Activated naive CD4-positive, alpha-beta T cell treated with anti-CD3 and anti-CD28 coated beads, Interleukin-2, amount 50 U/mL, for 24 hours (primary cell): Measurements from ENCODE around the gene PLCB4.

ENCODE experiments used
- H3K27ac Mint-ChIP-seq: one replicate; pipeline ENCODE4 v1.8.0; 2021; ENCODE audit warnings: mild to moderate bottlenecking, mixed read lengths
- H3K27me3 Mint-ChIP-seq: one replicate; pipeline ENCODE4 v1.8.0; 2021; ENCODE audit warnings: mixed read lengths
- H3K36me3 Mint-ChIP-seq: one replicate; pipeline ENCODE4 v1.8.0; 2021; ENCODE audit warnings: mixed read lengths
- H3K4me1 Mint-ChIP-seq: one replicate; pipeline ENCODE4 v1.8.0; 2021; ENCODE audit warnings: mixed read lengths
- H3K4me3 Mint-ChIP-seq: one replicate; pipeline ENCODE4 v1.8.0; 2021; ENCODE audit warnings: mild to moderate bottlenecking, mixed read lengths
- H3K9me3 Mint-ChIP-seq: one replicate; pipeline ENCODE4 v1.8.0; 2021; ENCODE audit warnings: mixed read lengths

Gene PLCB4

GRCh38 chr20:9160331-9160730, 91.4 kb downstream of the PLCB4 start:
- Mint-ChIP-seq H3K36me3 (no peaks in the 10 kb centered on the region), H3K9me3 (peaks cover 9% of the 10 kb centered on the region), H3K4me3 (no peak overlapping the region), H3K4me1 (no peaks in the 10 kb centered on the region), H3K27me3 (no peaks in the 10 kb centered on the region), H3K27ac (no peak overlapping the region)

GRCh38 chr20:9160757-9161156, 91.9 kb downstream of the PLCB4 start:
- Mint-ChIP-seq H3K36me3 (no peaks in the 10 kb centered on the region), H3K27ac (no peak overlapping the region), H3K9me3 (peaks cover 5% of the 10 kb centered on the region), H3K4me1 (no peaks in the 10 kb centered on the region), H3K27me3 (no peaks in the 10 kb centered on the region), H3K4me3 (no peak overlapping the region)

- H3K4me1 Mint-ChIP-seq, result no peaks in the 10 kb centered on the region
- peaks cover 4% of the 10 kb centered on the region for H3K9me3 Mint-ChIP-seq
- H3K27me3 Mint-ChIP-seq, result no peaks in the 10 kb centered on the region
- no peak overlapping the region for H3K4me3 Mint-ChIP-seq
- no peak overlapping the region for H3K27ac Mint-ChIP-seq
- no peaks in the 10 kb centered on the region for H3K36me3 Mint-ChIP-seq
These were observed 92.4 kb downstream of the PLCB4 start for GRCh38 chr20:9161311-9161710.

DNA sequence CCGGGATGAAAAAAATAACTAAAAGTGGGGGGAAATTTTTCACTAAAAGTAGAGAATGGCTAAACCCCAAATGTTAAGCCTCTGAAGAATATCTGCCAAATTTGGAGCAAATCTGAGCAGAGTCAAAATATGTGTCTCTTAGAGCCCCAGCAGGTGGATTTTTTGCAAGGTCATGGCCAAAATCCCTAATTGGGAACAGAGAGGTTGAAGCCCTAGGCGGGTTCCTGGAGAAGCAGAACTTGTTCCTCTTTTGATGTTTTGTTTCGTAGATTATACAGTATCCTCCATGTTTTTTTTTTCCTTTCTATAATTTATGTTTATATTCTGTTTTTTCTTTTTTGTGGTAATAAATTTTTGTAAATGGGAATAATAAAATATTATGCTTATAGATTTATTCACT, 94.4 kb downstream of the PLCB4 start:
- Mint-ChIP-seq H3K4me3 (no peak overlapping the region), H3K9me3 (peaks cover 4% of the 10 kb centered on the region), H3K4me1 (no peaks in the 10 kb centered on the region), H3K36me3 (no peaks in the 10 kb centered on the region), H3K27ac (no peak overlapping the region), H3K27me3 (no peaks in the 10 kb centered on the region)

GRCh38 chr20:9163995-9164394, 95.1 kb downstream of the PLCB4 start:
- H3K36me3 Mint-ChIP-seq, result no peaks in the 10 kb centered on the region
- no peak overlapping the region for H3K4me3 Mint-ChIP-seq
- peaks cover 4% of the 10 kb centered on the region for H3K9me3 Mint-ChIP-seq
- H3K27ac Mint-ChIP-seq, result no peak overlapping the region
- no peaks in the 10 kb centered on the region for H3K27me3 Mint-ChIP-seq
- no peaks in the 10 kb centered on the region for H3K4me1 Mint-ChIP-seq

- H3K9me3 Mint-ChIP-seq, result peaks cover 9% of the 10 kb centered on the region
- no peaks in the 10 kb centered on the region for H3K36me3 Mint-ChIP-seq
- no peak overlapping the region for H3K27ac Mint-ChIP-seq
- H3K4me1 Mint-ChIP-seq, result no peaks in the 10 kb centered on the region
- no peak overlapping the region for H3K4me3 Mint-ChIP-seq
- H3K27me3 Mint-ChIP-seq, result no peaks in the 10 kb centered on the region
These were observed 96.4 kb downstream of the PLCB4 start for GRCh38 chr20:9165261-9165660.

DNA sequence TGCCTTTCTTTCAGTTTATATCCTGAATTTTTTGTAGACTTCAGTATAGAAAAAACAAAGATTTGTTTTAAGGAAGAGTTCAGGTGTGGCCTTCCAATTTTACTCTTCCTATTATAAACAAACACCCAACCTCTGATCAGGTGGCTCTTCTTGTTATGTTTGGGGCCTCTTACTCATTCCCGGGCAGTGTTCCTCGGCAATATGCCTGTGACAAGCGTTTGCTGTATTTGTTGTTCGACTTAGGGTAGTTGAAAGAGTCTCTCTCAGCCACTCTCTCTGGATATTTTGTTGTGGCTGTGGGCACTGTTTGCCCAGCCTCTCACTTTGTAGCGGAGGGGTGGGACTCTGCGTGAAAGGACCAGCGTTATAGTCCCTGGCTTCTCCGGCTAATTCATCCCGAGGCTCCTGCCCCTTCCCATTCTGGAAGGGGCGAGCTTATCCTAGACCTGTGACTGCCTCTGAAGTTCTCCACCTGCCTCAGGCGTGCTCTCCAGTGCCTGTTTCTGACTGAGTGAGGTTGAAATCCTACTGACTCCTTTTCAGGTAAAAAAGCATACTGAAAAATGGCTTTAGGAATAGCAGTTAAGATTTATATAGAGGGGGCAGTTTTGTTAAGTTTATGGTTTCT, 97.4 kb downstream of the PLCB4 start:
- H3K4me1 Mint-ChIP-seq, result no peaks in the 10 kb centered on the region
- H3K27ac Mint-ChIP-seq, result no peak overlapping the region
- H3K4me3 Mint-ChIP-seq, result no peak overlapping the region
- H3K9me3 Mint-ChIP-seq, result peaks cover 9% of the 10 kb centered on the region
- H3K27me3 Mint-ChIP-seq, result no peaks in the 10 kb centered on the region
- H3K36me3 Mint-ChIP-seq, result no peaks in the 10 kb centered on the region

- no peak overlapping the region for H3K27ac Mint-ChIP-seq
- H3K4me1 Mint-ChIP-seq, result no peaks in the 10 kb centered on the region
- no peaks in the 10 kb centered on the region for H3K36me3 Mint-ChIP-seq
- no peaks in the 10 kb centered on the region for H3K27me3 Mint-ChIP-seq
- peaks cover 5% of the 10 kb centered on the region for H3K9me3 Mint-ChIP-seq
- no peak overlapping the region for H3K4me3 Mint-ChIP-seq
These were observed 100.5 kb downstream of the PLCB4 start for GRCh38 chr20:9169409-9169808.

DNA sequence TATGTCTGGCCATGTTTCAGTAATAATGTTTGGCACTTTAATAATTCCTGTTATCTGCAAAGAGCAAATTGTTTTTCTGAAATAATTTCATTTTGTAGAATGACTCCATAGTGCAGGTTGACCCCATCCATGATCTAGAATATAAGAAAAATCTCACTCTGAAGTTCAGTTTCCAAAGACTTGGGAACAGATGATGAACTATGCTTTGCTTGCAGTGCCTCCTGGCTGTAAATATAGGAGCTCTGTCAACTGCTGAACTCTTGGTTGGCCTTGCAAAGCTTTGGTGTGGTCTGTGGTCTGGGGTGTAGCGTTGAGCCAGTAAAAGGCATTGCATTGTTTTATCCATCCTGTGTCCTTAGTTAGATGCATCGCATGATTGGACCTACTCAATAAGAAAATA, 104.0 kb downstream of the PLCB4 start:
- Mint-ChIP-seq H3K4me3 (no peak overlapping the region), H3K4me1 (no peaks in the 10 kb centered on the region), H3K9me3 (peaks cover 11% of the 10 kb centered on the region), H3K36me3 (no peaks in the 10 kb centered on the region), H3K27me3 (no peaks in the 10 kb centered on the region), H3K27ac (no peak overlapping the region)

DNA sequence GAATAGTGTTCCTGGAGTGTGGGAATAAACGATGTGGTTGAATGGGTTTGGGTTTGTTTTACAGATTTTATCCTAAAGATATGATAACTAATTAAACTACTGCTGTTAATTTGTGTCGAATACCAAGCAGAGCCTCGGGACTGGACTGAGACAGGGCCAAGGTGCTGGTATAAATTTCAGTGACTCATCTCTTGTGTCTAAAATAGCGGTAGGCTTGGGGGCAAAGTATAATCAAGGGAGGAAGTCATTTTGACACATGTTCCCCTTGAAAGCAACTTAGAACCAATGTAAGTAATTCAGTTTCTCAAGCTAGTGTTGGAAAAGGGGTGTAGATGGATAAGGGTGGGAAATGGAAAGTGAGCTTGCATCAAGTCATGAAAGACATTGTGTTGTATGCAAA, 108.4 kb downstream of the PLCB4 start:
- no peaks in the 10 kb centered on the region for H3K4me1 Mint-ChIP-seq
- H3K9me3 Mint-ChIP-seq, result peaks cover 7% of the 10 kb centered on the region
- no peaks in the 10 kb centered on the region for H3K36me3 Mint-ChIP-seq
- no peak overlapping the region for H3K27ac Mint-ChIP-seq
- H3K4me3 Mint-ChIP-seq, result no peak overlapping the region
- H3K27me3 Mint-ChIP-seq, result no peaks in the 10 kb centered on the region

DNA sequence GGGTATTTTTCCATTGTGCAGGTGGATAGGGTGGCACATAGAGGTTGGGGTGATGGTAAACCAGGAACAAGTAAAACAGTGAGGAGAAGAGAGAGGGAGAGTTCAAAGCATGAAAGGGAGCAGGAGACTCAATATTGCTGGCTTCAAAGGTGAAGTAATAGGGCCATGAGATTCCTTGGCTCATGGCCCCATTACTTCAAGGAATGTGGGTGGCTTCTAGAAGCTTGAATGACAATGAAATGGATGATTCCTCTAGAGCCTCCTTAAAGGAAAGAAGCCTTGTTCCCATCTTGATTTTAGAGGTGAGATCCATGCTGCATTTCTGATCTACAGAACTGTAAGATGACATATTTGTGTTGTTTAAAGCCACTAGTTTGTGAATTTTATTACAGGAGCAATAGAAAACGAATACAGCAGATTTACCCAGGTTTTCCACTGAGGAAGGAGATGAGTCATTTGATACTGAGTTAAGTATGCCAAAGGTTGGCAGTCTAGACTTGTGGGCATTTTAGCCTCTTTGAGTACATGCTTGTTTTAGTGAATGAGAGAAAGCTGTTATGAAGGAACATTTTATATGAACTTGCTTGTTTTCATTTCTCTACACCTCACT, 110.4 kb downstream of the PLCB4 start:
- H3K27ac Mint-ChIP-seq, result no peak overlapping the region
- H3K9me3 Mint-ChIP-seq, result peaks cover 7% of the 10 kb centered on the region
- no peaks in the 10 kb centered on the region for H3K27me3 Mint-ChIP-seq
- H3K4me1 Mint-ChIP-seq, result no peaks in the 10 kb centered on the region
- no peaks in the 10 kb centered on the region for H3K36me3 Mint-ChIP-seq
- H3K4me3 Mint-ChIP-seq, result no peak overlapping the region

- Mint-ChIP-seq H3K4me3 (no peak overlapping the region), H3K36me3 (no peaks in the 10 kb centered on the region), H3K4me1 (no peaks in the 10 kb centered on the region), H3K27ac (no peak overlapping the region), H3K9me3 (peaks cover 7% of the 10 kb centered on the region), H3K27me3 (no peaks in the 10 kb centered on the region)
These were observed 111.0 kb downstream of the PLCB4 start for GRCh38 chr20:9179867-9180266.

- Mint-ChIP-seq H3K4me1 (no peaks in the 10 kb centered on the region), H3K36me3 (no peaks in the 10 kb centered on the region), H3K4me3 (no peak overlapping the region), H3K9me3 (peaks cover 10% of the 10 kb centered on the region), H3K27me3 (no peaks in the 10 kb centered on the region), H3K27ac (no peak overlapping the region)
These were observed 111.8 kb downstream of the PLCB4 start for GRCh38 chr20:9180481-9181257.

- Mint-ChIP-seq H3K36me3 (no peaks in the 10 kb centered on the region), H3K27me3 (no peaks in the 10 kb centered on the region), H3K4me1 (no peaks in the 10 kb centered on the region), H3K9me3 (peaks cover 7% of the 10 kb centered on the region), H3K27ac (no peak overlapping the region), H3K4me3 (no peak overlapping the region)
These were observed 116.6 kb downstream of the PLCB4 start for GRCh38 chr20:9185511-9185910.

GRCh38 chr20:9186396-9186795, 117.5 kb downstream of the PLCB4 start:
- no peaks in the 10 kb centered on the region for H3K4me1 Mint-ChIP-seq
- no peak overlapping the region for H3K27ac Mint-ChIP-seq
- H3K27me3 Mint-ChIP-seq, result no peaks in the 10 kb centered on the region
- H3K4me3 Mint-ChIP-seq, result no peak overlapping the region
- peaks cover 7% of the 10 kb centered on the region for H3K9me3 Mint-ChIP-seq
- no peaks in the 10 kb centered on the region for H3K36me3 Mint-ChIP-seq

- Mint-ChIP-seq H3K27ac (no peak overlapping the region), H3K9me3 (peaks cover 7% of the 10 kb centered on the region), H3K4me1 (no peaks in the 10 kb centered on the region), H3K27me3 (no peaks in the 10 kb centered on the region), H3K4me3 (no peak overlapping the region), H3K36me3 (no peaks in the 10 kb centered on the region)
These were observed 126.1 kb downstream of the PLCB4 start for GRCh38 chr20:9195031-9195430.
